ENCODE data around the gene HMCN2.

DNA sequence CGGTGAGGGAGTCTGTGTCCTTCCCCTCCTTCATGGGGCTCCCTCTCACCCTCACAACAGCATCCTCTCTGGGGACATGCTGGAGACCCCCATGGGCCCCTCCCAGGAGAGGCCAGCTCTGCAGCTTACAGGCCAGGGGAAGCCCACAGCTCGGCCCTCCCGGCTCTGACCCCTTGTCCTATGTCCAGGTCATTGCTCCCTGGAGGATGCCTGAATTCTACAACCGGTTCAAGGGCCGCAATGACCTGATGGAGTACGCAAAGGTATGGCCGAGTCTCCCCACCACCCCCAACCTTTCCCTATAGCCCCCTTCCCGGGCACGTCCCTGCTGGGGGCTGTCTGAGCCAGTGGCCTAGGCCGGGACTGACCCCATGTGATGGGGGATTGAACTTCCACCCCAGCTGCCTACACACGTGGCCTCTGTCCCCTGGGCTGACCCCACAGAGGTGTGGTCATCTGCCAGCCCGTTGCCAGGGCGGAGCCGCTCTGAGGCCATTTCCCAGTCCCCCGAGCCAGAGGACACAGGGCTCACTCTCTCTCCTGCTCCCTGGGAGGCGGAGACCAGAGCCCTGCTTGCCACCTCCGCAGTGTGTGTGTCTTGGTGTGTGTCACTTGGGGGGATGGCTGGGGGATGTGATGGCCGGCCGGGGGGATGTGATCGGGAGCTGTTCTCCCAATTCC lies 201.1 kb downstream of the HMCN2 start:
- TF ChIP-seq, protein P1, sequence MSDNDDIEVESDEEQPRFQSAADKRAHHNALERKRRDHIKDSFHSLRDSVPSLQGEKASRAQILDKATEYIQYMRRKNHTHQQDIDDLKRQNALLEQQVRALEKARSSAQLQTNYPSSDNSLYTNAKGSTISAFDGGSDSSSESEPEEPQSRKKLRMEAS (IDR thresholded peaks at IDR 0.05): no peak
- TF ChIP-seq EP300 (IDR thresholded peaks at IDR 0.05; ENCODE audit: borderline replicate concordance) (no peak), NFIC (IDR thresholded peaks at IDR 0.05) (no peak), REST (IDR thresholded peaks at IDR 0.05; ENCODE audit: low read depth) (no peak), TAF1 (IDR thresholded peaks at IDR 0.05; ENCODE audit: low read depth) (no peak), CREB1 (IDR thresholded peaks at IDR 0.05; ENCODE audit: low read depth) (no peak), RAD21 (IDR thresholded peaks at IDR 0.05; ENCODE audit: low read depth) (no peak), YY1 (IDR thresholded peaks at IDR 0.05; ENCODE audit: low read depth) (no peak), ZBTB7A (IDR thresholded peaks at IDR 0.05; ENCODE audit: low read depth) (no peak)
